Liver (tissue), 9 donors: Measurements from ENCODE around the gene SH3RF3. TPM values are rescaled to one million over a fixed set of nuclear protein-coding genes. Genes with fewer than 3 reads are reported as not detected.

Experiments
- DNase-seq: peaks from one replicate; pipeline ENCODE4 v3.0.0-alpha.2; 2017; ENCODE audit warnings: low spot score
- H3K27ac ChIP-seq, 2 donors: one replicate each; pipeline ENCODE4 v1.7.0; 2013; ENCODE audit warnings: inconsistent platforms in 2 of 2, low read length in 2 of 2, control low read depth in 1 of 2, low read depth in 1 of 2, mild to moderate bottlenecking in 1 of 2
- H3K27me3 ChIP-seq, 4 donors: one replicate each; pipeline versions ENCODE4 v1.6.1 to v1.7.0; 2013; ENCODE audit warnings: low read length in 3 of 4, inconsistent platforms in 1 of 4, mild to moderate bottlenecking in 1 of 4, moderate library complexity in 1 of 4; ENCODE audit not compliant: control insufficient read depth in 4 of 4, insufficient read depth in 4 of 4
- H3K36me3 ChIP-seq, 4 donors: one replicate each; pipeline versions ENCODE4 v1.6.1 to v1.7.0; 2013; ENCODE audit warnings: low read length in 3 of 4, mild to moderate bottlenecking in 3 of 4, low read depth in 1 of 4, moderate library complexity in 1 of 4; ENCODE audit not compliant: control insufficient read depth in 4 of 4, insufficient read depth in 3 of 4
- H3K4me1 ChIP-seq, 4 donors: one replicate each; pipeline versions ENCODE4 v1.6.1 to v1.7.0; 2013; ENCODE audit warnings: low read length in 3 of 4, mild to moderate bottlenecking in 3 of 4, moderate library complexity in 1 of 4; ENCODE audit not compliant: control insufficient read depth in 4 of 4, insufficient read depth in 4 of 4
- H3K4me3 ChIP-seq, 3 donors: one replicate each; pipeline versions ENCODE4 v1.6.1 to v1.7.0; 2013; ENCODE audit warnings: low read length in 3 of 3, control low read depth in 1 of 3, low read depth in 1 of 3, mild to moderate bottlenecking in 1 of 3
- H3K9ac ChIP-seq, 2 donors: one replicate each; pipeline ENCODE4 v1.7.0; 2013; ENCODE audit warnings: low read length in 2 of 2, mild to moderate bottlenecking in 2 of 2, moderate library complexity in 2 of 2, control low read depth in 1 of 2, low read depth in 1 of 2
- H3K9me3 ChIP-seq, 4 donors: one replicate each; pipeline versions ENCODE4 v1.6.1 to v1.7.0; 2013; ENCODE audit warnings: low read length in 3 of 4; ENCODE audit not compliant: control insufficient read depth in 4 of 4
- ATF3 ChIP-seq: IDR thresholded peaks from 2 replicates; pipeline ENCODE4 v1.6.1; 2016; ENCODE audit warnings: antibody characterized with exemption
- CTCF ChIP-seq: fragments of 150-350 bp; IDR thresholded peaks from 2 replicates; pipeline ENCODE4 v1.5.1; 2017; ENCODE audit warnings: improper control_type of control experiment, low read depth, low read length; ENCODE audit not compliant: missing input control
- EGR1 ChIP-seq, 2 donors: IDR thresholded peaks; 2 replicates each; pipeline ENCODE4 v1.6.1; 2016 to 2018; ENCODE audit warnings: antibody characterized with exemption in 2 of 2, low read depth in 2 of 2
- FOXA1 ChIP-seq: IDR thresholded peaks from 2 replicates; pipeline ENCODE4 v1.6.1; 2016; ENCODE audit warnings: antibody characterized with exemption
- FOXA2 ChIP-seq: IDR thresholded peaks from 2 replicates; pipeline ENCODE4 v1.6.1; 2016; ENCODE audit warnings: antibody characterized with exemption
- GABPA ChIP-seq, 2 donors: IDR thresholded peaks in 1 of 2; conservative IDR thresholded peaks in 1 of 2; 2 replicates each; pipeline ENCODE4 v1.6.1; 2016; ENCODE audit warnings: antibody characterized with exemption in 2 of 2, mild to moderate bottlenecking in 1 of 2, moderate library complexity in 1 of 2
- HNF4A ChIP-seq, 2 donors: conservative IDR thresholded peaks; 2 replicates each; pipeline ENCODE4 v1.6.1; 2016; ENCODE audit warnings: antibody characterized with exemption in 2 of 2, mild to moderate bottlenecking in 2 of 2
- HNF4G ChIP-seq: IDR thresholded peaks from 2 replicates; pipeline ENCODE4 v1.6.1; 2016; ENCODE audit warnings: antibody characterized with exemption
- JUND ChIP-seq, 2 donors: IDR thresholded peaks; 2 replicates each; pipeline ENCODE4 v1.6.1; 2016; ENCODE audit warnings: antibody characterized with exemption in 2 of 2
- MAX ChIP-seq: IDR thresholded peaks from 2 replicates; pipeline ENCODE4 v1.6.1; 2016; ENCODE audit warnings: antibody characterized with exemption
- NR2F2 ChIP-seq: IDR thresholded peaks from 2 replicates; pipeline ENCODE4 v1.6.1; 2016; ENCODE audit warnings: antibody characterized with exemption
- RAD21 ChIP-seq, 2 donors: IDR thresholded peaks; 2 replicates each; pipeline ENCODE4 v1.6.1; 2016; ENCODE audit warnings: antibody characterized with exemption in 2 of 2, mild to moderate bottlenecking in 2 of 2
- REST ChIP-seq: IDR thresholded peaks from 2 replicates; pipeline ENCODE4 v1.6.1; 2016; ENCODE audit warnings: antibody characterized with exemption, mild to moderate bottlenecking
- RXRA ChIP-seq, 2 donors: IDR thresholded peaks; 2 replicates each; pipeline ENCODE4 v1.6.1; 2017 to 2018; ENCODE audit warnings: antibody characterized with exemption in 2 of 2, mild to moderate bottlenecking in 1 of 2
- SP1 ChIP-seq: IDR thresholded peaks from 2 replicates; pipeline ENCODE4 v1.6.1; 2018; ENCODE audit warnings: antibody characterized with exemption, mild to moderate bottlenecking
- TAF1 ChIP-seq: conservative IDR thresholded peaks from 2 replicates; pipeline ENCODE4 v1.6.1; 2016; ENCODE audit warnings: antibody characterized with exemption, mild to moderate bottlenecking
- YY1 ChIP-seq: IDR thresholded peaks from 2 replicates; pipeline ENCODE4 v1.6.1; 2016; ENCODE audit warnings: antibody characterized with exemption, mild to moderate bottlenecking
- ZBTB33 ChIP-seq: IDR thresholded peaks from 2 replicates; pipeline ENCODE4 v1.6.1; 2016; ENCODE audit warnings: antibody characterized with exemption
- WGBS: extraction: QIAGEN DNeasy Blood & Tissue Kit; methylation state at CpG from one replicate; pipeline ENCODE4 v1.1.7; 2013; 5-methylcytosine and 5-hydroxymethylcytosine counted together
- polyA plus RNA-seq, 2 donors: library from polyadenylated mRNA; stranded (reverse) in 1 of 2; unstranded in 1 of 2; fragments of 200-250 nt in 1 of 2; fragments of >200 nt in 1 of 2; fragmentation: Nextera tagmentation in 1 of 2; extraction: Ambion mirVana in 1 of 2; gene quantifications; one replicate each; pipeline versions ENCODE4 v1.2.1 to v1.2.3, GENCODE V29; 2013 to 2015
- total RNA-seq, 2 donors: library from RNA; depleted of rRNA; stranded (reverse); fragments of >200 nt; gene quantifications; one replicate each; pipeline ENCODE4 v1.2.3, GENCODE V29; 2014
- donor health status: healthy.
- donor health status: healthy.
- donor health status: healthy.
- donor health status: healthy.
- donor health status: healthy.

Gene SH3RF3
- total and polyA plus RNA-seq, 4 donors = 0.11 to 1.0 (median 0.54) TPM

- Histone ChIP-seq H3K4me3 (no peak overlapping the region), H3K36me3 (no peaks in the 10 kb centered on the region), H3K4me1 (no peaks in the 10 kb centered on the region), H3K9me3 (no peaks in the 10 kb centered on the region), H3K27me3 (no peaks in the 10 kb centered on the region), H3K27ac (no peak overlapping the region), H3K9ac (no peak overlapping the region)
- no peak for DNase-seq
- no peak for TF ChIP-seq RAD21 (IDR thresholded peaks at IDR 0.05)
- no peak for TF ChIP-seq SP1
- no peak for TF ChIP-seq JUND (IDR thresholded peaks at IDR 0.05)
- no peak for TF ChIP-seq ZBTB33
- TF ChIP-seq GABPA (IDR thresholded peaks at IDR 0.05 in 1 of 2, conservative IDR thresholded peaks at IDR 0.05 in 1 of 2) = no peak
- TF ChIP-seq REST = no peak
- no peak for TF ChIP-seq YY1
- TF ChIP-seq TAF1 = no peak
- no peak for TF ChIP-seq FOXA2
- TF ChIP-seq CTCF = no peak
- no peak for TF ChIP-seq RXRA (IDR thresholded peaks at IDR 0.05)
- TF ChIP-seq EGR1 (IDR thresholded peaks at IDR 0.05; ENCODE audit: low read depth in 2 of 2) = no peak
- no peak for TF ChIP-seq HNF4A (conservative IDR thresholded peaks at IDR 0.05)
- no peak for TF ChIP-seq HNF4G
- no peak for TF ChIP-seq MAX
- TF ChIP-seq NR2F2 = no peak
- no peak for TF ChIP-seq ATF3
- TF ChIP-seq FOXA1 = no peak
- WGBS = 86% methylated on average over 8 of the region's 8 CpGs
Measured at GRCh38 chr2:109289504-109290222, 160.7 kb downstream of the SH3RF3 start.
